HAP-1 (cell line): Measurements from ENCODE around the gene CACNB1.
A peak's percentile ranks its signal among the peaks of the same experiment; 100 is the strongest.

Source experiments
- DNase-seq, 2 experiments: peaks; one replicate each; pipeline ENCODE4 v3.0.0-alpha.2; 2016 to 2020; ENCODE audit warnings: low spot score in 2 of 2
- H3K27me3 ChIP-seq: fragments of 250-450 bp; sonication (Bioruptor Pico); 2 replicates; pipeline ENCODE4 v1.5.1; 2020; ENCODE audit warnings: low read depth, mild to moderate bottlenecking, moderate library complexity
- H3K36me3 ChIP-seq: fragments of 250-450 bp; sonication (Bioruptor Pico); replicated peaks from 2 replicates; pipeline ENCODE4 v1.5.1; 2020; ENCODE audit warnings: mild to moderate bottlenecking
- H3K4me1 ChIP-seq: fragments of 250-450 bp; sonication (Bioruptor Pico); 2 replicates; pipeline ENCODE4 v1.5.1; 2020; ENCODE audit warnings: mild to moderate bottlenecking
- H3K4me3 ChIP-seq: fragments of 250-450 bp; sonication (Bioruptor Pico); 2 replicates; pipeline ENCODE4 v1.5.1; 2020; ENCODE audit warnings: mild to moderate bottlenecking, moderate library complexity
- H3K9me3 ChIP-seq: fragments of 250-450 bp; sonication (Bioruptor Pico); 2 replicates; pipeline ENCODE4 v1.5.1; 2020; ENCODE audit warnings: mild to moderate bottlenecking, moderate library complexity
- in situ Hi-C: fragments of 300-500 bp; cut with MboI; formaldehyde crosslinking; loops from 3 replicates; pipeline ENCODE4 v1.14.3; 2020; ENCODE audit warnings: low sequenced_read_pairs, inconsistent platforms, mixed read lengths

The CACNB1 gene

GRCh38 chr17:39235555-39236449 is 38.3 kb upstream of the CACNB1 start:
- Histone ChIP-seq H3K4me1 (peaks cover 4% of the 10 kb centered on the region; the same call in 1 of the 2 replicates), H3K4me3 (no peak overlapping the region), H3K9me3 (no peaks in the 10 kb centered on the region), H3K36me3 (no peaks in the 10 kb centered on the region), H3K27me3 (no peaks in the 10 kb centered on the region)
- in situ Hi-C loops = no loop called here
- peak; percentile 75 to 77 for DNase-seq

- peak; percentile 71 to 88 for DNase-seq
- in situ Hi-C loops = no loop called here
- Histone ChIP-seq H3K4me3 (no peak overlapping the region), H3K27me3 (no peaks in the 10 kb centered on the region), H3K4me1 (peaks cover 4% of the 10 kb centered on the region; the same call in 1 of the 2 replicates), H3K9me3 (no peaks in the 10 kb centered on the region), H3K36me3 (no peaks in the 10 kb centered on the region)
Observed at GRCh38 chr17:39231591-39232551, 34.4 kb upstream of the CACNB1 start.

GRCh38 chr17:39231091-39231561 is 33.7 kb upstream of the CACNB1 start:
- Histone ChIP-seq H3K4me3 (no peak overlapping the region), H3K4me1 (peaks cover 7% of the 10 kb centered on the region), H3K9me3 (no peaks in the 10 kb centered on the region), H3K36me3 (no peaks in the 10 kb centered on the region), H3K27me3 (no peaks in the 10 kb centered on the region)
- in situ Hi-C loops = no loop called here
- DNase-seq = no peak

GRCh38 chr17:39230361-39230760 is 32.9 kb upstream of the CACNB1 start:
- Histone ChIP-seq H3K27me3 (peaks cover under 1% of the 10 kb centered on the region; the same call in 1 of the 2 replicates), H3K4me3 (no peak overlapping the region), H3K36me3 (no peaks in the 10 kb centered on the region), H3K9me3 (no peaks in the 10 kb centered on the region), H3K4me1 (peaks cover 8% of the 10 kb centered on the region)
- in situ Hi-C loops = no loop called here
- DNase-seq = no peak

- Histone ChIP-seq H3K27me3 (peaks cover 10% of the 10 kb centered on the region), H3K4me1 (peaks cover 8% of the 10 kb centered on the region), H3K9me3 (no peaks in the 10 kb centered on the region), H3K36me3 (no peaks in the 10 kb centered on the region), H3K4me3 (no peak overlapping the region)
- no peak for DNase-seq
- in situ Hi-C loops = no loop called here
Observed at GRCh38 chr17:39229274-39229913, 31.9 kb upstream of the CACNB1 start.

GRCh38 chr17:39227364-39227919 is 30.0 kb upstream of the CACNB1 start:
- no peak overlapping the region for H3K4me3 ChIP-seq
- in situ Hi-C loops = no loop called here
- no peaks in the 10 kb centered on the region for H3K9me3 ChIP-seq
- no peaks in the 10 kb centered on the region for H3K36me3 ChIP-seq
- peaks cover 13% of the 10 kb centered on the region for H3K27me3 ChIP-seq
- H3K4me1 ChIP-seq = peaks cover 8% of the 10 kb centered on the region
- DNase-seq = no peak

- Histone ChIP-seq H3K27me3 (peaks cover 13% of the 10 kb centered on the region), H3K4me3 (peak overlapping the region; percentile 50), H3K36me3 (no peaks in the 10 kb centered on the region), H3K4me1 (peaks cover 5% of the 10 kb centered on the region), H3K9me3 (no peaks in the 10 kb centered on the region)
- in situ Hi-C loops = no loop called here
- DNase-seq = peak; percentile 89 to 99
Observed at GRCh38 chr17:39225959-39226683, 28.7 kb upstream of the CACNB1 start.

- in situ Hi-C loops = no loop called here
- H3K27me3 ChIP-seq = peaks cover 13% of the 10 kb centered on the region
- peaks cover 5% of the 10 kb centered on the region for H3K4me1 ChIP-seq
- H3K9me3 ChIP-seq = no peaks in the 10 kb centered on the region
- peak within 1 kb of the TSS; percentile 50 for H3K4me3 ChIP-seq
- no peaks in the 10 kb centered on the region for H3K36me3 ChIP-seq
- no peak for DNase-seq
Observed at GRCh38 chr17:39225308-39225958, 28.0 kb upstream of the CACNB1 start, which contains the start of gene STAC2. TSS of gene STAC2 (minus strand) at chr17:39225945. CDS start at chr17:39225502, 443 bp downstream.

- no peaks in the 10 kb centered on the region for H3K36me3 ChIP-seq
- peaks cover 5% of the 10 kb centered on the region for H3K4me1 ChIP-seq
- peak overlapping the region; percentile 50 for H3K4me3 ChIP-seq
- DNase-seq = peak in 1 of 2 experiments; percentile 35
- H3K9me3 ChIP-seq = no peaks in the 10 kb centered on the region
- H3K27me3 ChIP-seq = peaks cover 13% of the 10 kb centered on the region
- in situ Hi-C loops = no loop called here
Observed at GRCh38 chr17:39224778-39225307, 27.4 kb upstream of the CACNB1 start.

GRCh38 chr17:39223907-39224777 is 26.7 kb upstream of the CACNB1 start:
- peak overlapping the region; percentile 50 for H3K4me3 ChIP-seq
- H3K27me3 ChIP-seq = peaks cover 13% of the 10 kb centered on the region
- peaks cover 5% of the 10 kb centered on the region for H3K4me1 ChIP-seq
- no peaks in the 10 kb centered on the region for H3K36me3 ChIP-seq
- no peak for DNase-seq
- in situ Hi-C loops = no loop called here
- H3K9me3 ChIP-seq = no peaks in the 10 kb centered on the region
